Liver (tissue), 9 donors: ENCODE results near the gene MIP. TPM values are rescaled to one million over a fixed set of nuclear protein-coding genes. Genes with fewer than 3 reads are reported as not detected.

Experiments used
- DNase-seq: peaks from one replicate; pipeline ENCODE4 v3.0.0-alpha.2; 2017; ENCODE audit warnings: low spot score
- H3K27ac ChIP-seq, 2 donors: one replicate each; pipeline ENCODE4 v1.7.0; 2013; ENCODE audit warnings: inconsistent platforms in 2 of 2, low read length in 2 of 2, control low read depth in 1 of 2, low read depth in 1 of 2, mild to moderate bottlenecking in 1 of 2
- H3K27me3 ChIP-seq, 4 donors: one replicate each; pipeline versions ENCODE4 v1.6.1 to v1.7.0; 2013; ENCODE audit warnings: low read length in 3 of 4, inconsistent platforms in 1 of 4, mild to moderate bottlenecking in 1 of 4, moderate library complexity in 1 of 4; ENCODE audit not compliant: control insufficient read depth in 4 of 4, insufficient read depth in 4 of 4
- H3K36me3 ChIP-seq, 4 donors: one replicate each; pipeline versions ENCODE4 v1.6.1 to v1.7.0; 2013; ENCODE audit warnings: low read length in 3 of 4, mild to moderate bottlenecking in 3 of 4, low read depth in 1 of 4, moderate library complexity in 1 of 4; ENCODE audit not compliant: control insufficient read depth in 4 of 4, insufficient read depth in 3 of 4
- H3K4me1 ChIP-seq, 4 donors: one replicate each; pipeline versions ENCODE4 v1.6.1 to v1.7.0; 2013; ENCODE audit warnings: low read length in 3 of 4, mild to moderate bottlenecking in 3 of 4, moderate library complexity in 1 of 4; ENCODE audit not compliant: control insufficient read depth in 4 of 4, insufficient read depth in 4 of 4
- H3K4me3 ChIP-seq, 3 donors: one replicate each; pipeline versions ENCODE4 v1.6.1 to v1.7.0; 2013; ENCODE audit warnings: low read length in 3 of 3, control low read depth in 1 of 3, low read depth in 1 of 3, mild to moderate bottlenecking in 1 of 3
- H3K9ac ChIP-seq, 2 donors: one replicate each; pipeline ENCODE4 v1.7.0; 2013; ENCODE audit warnings: low read length in 2 of 2, mild to moderate bottlenecking in 2 of 2, moderate library complexity in 2 of 2, control low read depth in 1 of 2, low read depth in 1 of 2
- H3K9me3 ChIP-seq, 4 donors: one replicate each; pipeline versions ENCODE4 v1.6.1 to v1.7.0; 2013; ENCODE audit warnings: low read length in 3 of 4; ENCODE audit not compliant: control insufficient read depth in 4 of 4
- EGR1 ChIP-seq, 2 donors: IDR thresholded peaks; 2 replicates each; pipeline ENCODE4 v1.6.1; 2016 to 2018; ENCODE audit warnings: antibody characterized with exemption in 2 of 2, low read depth in 2 of 2
- FOXA2 ChIP-seq: IDR thresholded peaks from 2 replicates; pipeline ENCODE4 v1.6.1; 2016; ENCODE audit warnings: antibody characterized with exemption
- GABPA ChIP-seq, 2 donors: IDR thresholded peaks in 1 of 2; conservative IDR thresholded peaks in 1 of 2; 2 replicates each; pipeline ENCODE4 v1.6.1; 2016; ENCODE audit warnings: antibody characterized with exemption in 2 of 2, mild to moderate bottlenecking in 1 of 2, moderate library complexity in 1 of 2
- HNF4A ChIP-seq, 2 donors: conservative IDR thresholded peaks; 2 replicates each; pipeline ENCODE4 v1.6.1; 2016; ENCODE audit warnings: antibody characterized with exemption in 2 of 2, mild to moderate bottlenecking in 2 of 2
- HNF4G ChIP-seq: IDR thresholded peaks from 2 replicates; pipeline ENCODE4 v1.6.1; 2016; ENCODE audit warnings: antibody characterized with exemption
- JUND ChIP-seq, 2 donors: IDR thresholded peaks; 2 replicates each; pipeline ENCODE4 v1.6.1; 2016; ENCODE audit warnings: antibody characterized with exemption in 2 of 2
- NR2F2 ChIP-seq: IDR thresholded peaks from 2 replicates; pipeline ENCODE4 v1.6.1; 2016; ENCODE audit warnings: antibody characterized with exemption
- RAD21 ChIP-seq, 2 donors: IDR thresholded peaks; 2 replicates each; pipeline ENCODE4 v1.6.1; 2016; ENCODE audit warnings: antibody characterized with exemption in 2 of 2, mild to moderate bottlenecking in 2 of 2
- RXRA ChIP-seq, 2 donors: IDR thresholded peaks; 2 replicates each; pipeline ENCODE4 v1.6.1; 2017 to 2018; ENCODE audit warnings: antibody characterized with exemption in 2 of 2, mild to moderate bottlenecking in 1 of 2
- SP1 ChIP-seq: IDR thresholded peaks from 2 replicates; pipeline ENCODE4 v1.6.1; 2018; ENCODE audit warnings: antibody characterized with exemption, mild to moderate bottlenecking
- TAF1 ChIP-seq: conservative IDR thresholded peaks from 2 replicates; pipeline ENCODE4 v1.6.1; 2016; ENCODE audit warnings: antibody characterized with exemption, mild to moderate bottlenecking
- YY1 ChIP-seq: IDR thresholded peaks from 2 replicates; pipeline ENCODE4 v1.6.1; 2016; ENCODE audit warnings: antibody characterized with exemption, mild to moderate bottlenecking
- WGBS: extraction: QIAGEN DNeasy Blood & Tissue Kit; methylation state at CpG from one replicate; pipeline ENCODE4 v1.1.7; 2013; 5-methylcytosine and 5-hydroxymethylcytosine counted together
- polyA plus RNA-seq, 2 donors: library from polyadenylated mRNA; stranded (reverse) in 1 of 2; unstranded in 1 of 2; fragments of 200-250 nt in 1 of 2; fragments of >200 nt in 1 of 2; fragmentation: Nextera tagmentation in 1 of 2; extraction: Ambion mirVana in 1 of 2; gene quantifications; one replicate each; pipeline versions ENCODE4 v1.2.1 to v1.2.3, GENCODE V29; 2013 to 2015
- total RNA-seq, 2 donors: library from RNA; depleted of rRNA; stranded (reverse); fragments of >200 nt; gene quantifications; one replicate each; pipeline ENCODE4 v1.2.3, GENCODE V29; 2014
- TF ChIP-seq, protein P1 (sequence below): IDR thresholded peaks from 2 replicates; pipeline ENCODE4 v1.6.1; 2016; ENCODE audit warnings: antibody characterized with exemption, mild to moderate bottlenecking
- TF ChIP-seq, protein P2 (sequence below): IDR thresholded peaks from 2 replicates; pipeline ENCODE4 v1.6.1; 2016; ENCODE audit warnings: antibody characterized with exemption
- TF ChIP-seq, protein P3 (sequence below): fragments of 150-350 bp; IDR thresholded peaks from 2 replicates; pipeline ENCODE4 v1.5.1; 2017; ENCODE audit warnings: improper control_type of control experiment, low read depth, low read length; ENCODE audit not compliant: missing input control
- TF ChIP-seq, protein P4 (sequence below): IDR thresholded peaks from 2 replicates; pipeline ENCODE4 v1.6.1; 2016; ENCODE audit warnings: antibody characterized with exemption
- TF ChIP-seq, protein P5 (sequence below): IDR thresholded peaks from 2 replicates; pipeline ENCODE4 v1.6.1; 2016; ENCODE audit warnings: antibody characterized with exemption
- donor health status: healthy.
- donor health status: healthy.
- donor health status: healthy.
- donor health status: healthy.
- donor health status: healthy.

MIP gene
- total and polyA plus RNA-seq, 4 donors, result 0.09 to 0.60 (median 0.39) TPM

DNA sequence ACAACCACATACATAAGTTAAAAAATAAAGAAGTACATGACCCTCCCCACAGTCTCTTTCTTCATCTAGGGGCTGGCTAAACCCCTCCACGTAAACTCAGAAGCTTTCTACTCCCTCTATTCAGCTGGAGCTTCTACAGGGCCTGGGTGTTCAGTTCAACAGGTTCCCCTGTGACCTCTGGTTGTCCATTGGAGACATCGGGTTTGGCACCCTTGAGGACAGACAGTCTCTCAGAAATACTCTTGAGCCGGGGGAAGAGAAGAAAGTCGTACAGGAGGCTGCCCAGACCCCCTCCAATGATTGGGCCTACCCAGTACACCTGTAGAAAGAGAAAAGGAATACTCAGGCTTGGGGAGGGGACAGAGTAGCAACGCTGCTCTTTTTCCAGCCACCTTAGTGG, 3.3 kb downstream of the MIP start:
- Histone ChIP-seq H3K36me3 (no peaks in the 10 kb centered on the region), H3K27me3 (no peaks in the 10 kb centered on the region), H3K9me3 (no peaks in the 10 kb centered on the region), H3K4me1 (peaks cover 0 to 4% (median 1%) of the 10 kb centered on the region in 4 donors), H3K27ac (no peak overlapping the region), H3K9ac (no peak overlapping the region), H3K4me3 (no peak overlapping the region)
- 76% methylated on average over 5 of the region's 5 CpGs for WGBS
- no peak for DNase-seq
- TF ChIP-seq, protein P1, sequence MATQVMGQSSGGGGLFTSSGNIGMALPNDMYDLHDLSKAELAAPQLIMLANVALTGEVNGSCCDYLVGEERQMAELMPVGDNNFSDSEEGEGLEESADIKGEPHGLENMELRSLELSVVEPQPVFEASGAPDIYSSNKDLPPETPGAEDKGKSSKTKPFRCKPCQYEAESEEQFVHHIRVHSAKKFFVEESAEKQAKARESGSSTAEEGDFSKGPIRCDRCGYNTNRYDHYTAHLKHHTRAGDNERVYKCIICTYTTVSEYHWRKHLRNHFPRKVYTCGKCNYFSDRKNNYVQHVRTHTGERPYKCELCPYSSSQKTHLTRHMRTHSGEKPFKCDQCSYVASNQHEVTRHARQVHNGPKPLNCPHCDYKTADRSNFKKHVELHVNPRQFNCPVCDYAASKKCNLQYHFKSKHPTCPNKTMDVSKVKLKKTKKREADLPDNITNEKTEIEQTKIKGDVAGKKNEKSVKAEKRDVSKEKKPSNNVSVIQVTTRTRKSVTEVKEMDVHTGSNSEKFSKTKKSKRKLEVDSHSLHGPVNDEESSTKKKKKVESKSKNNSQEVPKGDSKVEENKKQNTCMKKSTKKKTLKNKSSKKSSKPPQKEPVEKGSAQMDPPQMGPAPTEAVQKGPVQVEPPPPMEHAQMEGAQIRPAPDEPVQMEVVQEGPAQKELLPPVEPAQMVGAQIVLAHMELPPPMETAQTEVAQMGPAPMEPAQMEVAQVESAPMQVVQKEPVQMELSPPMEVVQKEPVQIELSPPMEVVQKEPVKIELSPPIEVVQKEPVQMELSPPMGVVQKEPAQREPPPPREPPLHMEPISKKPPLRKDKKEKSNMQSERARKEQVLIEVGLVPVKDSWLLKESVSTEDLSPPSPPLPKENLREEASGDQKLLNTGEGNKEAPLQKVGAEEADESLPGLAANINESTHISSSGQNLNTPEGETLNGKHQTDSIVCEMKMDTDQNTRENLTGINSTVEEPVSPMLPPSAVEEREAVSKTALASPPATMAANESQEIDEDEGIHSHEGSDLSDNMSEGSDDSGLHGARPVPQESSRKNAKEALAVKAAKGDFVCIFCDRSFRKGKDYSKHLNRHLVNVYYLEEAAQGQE, result no peak
- TF ChIP-seq HNF4G, result no peak
- no peak for TF ChIP-seq SP1
- TF ChIP-seq YY1, result no peak
- TF ChIP-seq, protein P2, sequence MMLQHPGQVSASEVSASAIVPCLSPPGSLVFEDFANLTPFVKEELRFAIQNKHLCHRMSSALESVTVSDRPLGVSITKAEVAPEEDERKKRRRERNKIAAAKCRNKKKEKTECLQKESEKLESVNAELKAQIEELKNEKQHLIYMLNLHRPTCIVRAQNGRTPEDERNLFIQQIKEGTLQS, result no peak
- TF ChIP-seq TAF1, result no peak
- TF ChIP-seq NR2F2, result no peak
- TF ChIP-seq HNF4A (conservative IDR thresholded peaks at IDR 0.05), result no peak
- TF ChIP-seq EGR1 (IDR thresholded peaks at IDR 0.05; ENCODE audit: low read depth in 2 of 2), result no peak
- TF ChIP-seq, protein P3, sequence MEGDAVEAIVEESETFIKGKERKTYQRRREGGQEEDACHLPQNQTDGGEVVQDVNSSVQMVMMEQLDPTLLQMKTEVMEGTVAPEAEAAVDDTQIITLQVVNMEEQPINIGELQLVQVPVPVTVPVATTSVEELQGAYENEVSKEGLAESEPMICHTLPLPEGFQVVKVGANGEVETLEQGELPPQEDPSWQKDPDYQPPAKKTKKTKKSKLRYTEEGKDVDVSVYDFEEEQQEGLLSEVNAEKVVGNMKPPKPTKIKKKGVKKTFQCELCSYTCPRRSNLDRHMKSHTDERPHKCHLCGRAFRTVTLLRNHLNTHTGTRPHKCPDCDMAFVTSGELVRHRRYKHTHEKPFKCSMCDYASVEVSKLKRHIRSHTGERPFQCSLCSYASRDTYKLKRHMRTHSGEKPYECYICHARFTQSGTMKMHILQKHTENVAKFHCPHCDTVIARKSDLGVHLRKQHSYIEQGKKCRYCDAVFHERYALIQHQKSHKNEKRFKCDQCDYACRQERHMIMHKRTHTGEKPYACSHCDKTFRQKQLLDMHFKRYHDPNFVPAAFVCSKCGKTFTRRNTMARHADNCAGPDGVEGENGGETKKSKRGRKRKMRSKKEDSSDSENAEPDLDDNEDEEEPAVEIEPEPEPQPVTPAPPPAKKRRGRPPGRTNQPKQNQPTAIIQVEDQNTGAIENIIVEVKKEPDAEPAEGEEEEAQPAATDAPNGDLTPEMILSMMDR, result no peak
- no peak for TF ChIP-seq GABPA (IDR thresholded peaks at IDR 0.05 in 1 of 2, conservative IDR thresholded peaks at IDR 0.05 in 1 of 2)
- TF ChIP-seq RAD21 (IDR thresholded peaks at IDR 0.05), result no peak
- TF ChIP-seq FOXA2, result no peak
- TF ChIP-seq, protein P4, sequence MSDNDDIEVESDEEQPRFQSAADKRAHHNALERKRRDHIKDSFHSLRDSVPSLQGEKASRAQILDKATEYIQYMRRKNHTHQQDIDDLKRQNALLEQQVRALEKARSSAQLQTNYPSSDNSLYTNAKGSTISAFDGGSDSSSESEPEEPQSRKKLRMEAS, result no peak
- TF ChIP-seq, protein P5, sequence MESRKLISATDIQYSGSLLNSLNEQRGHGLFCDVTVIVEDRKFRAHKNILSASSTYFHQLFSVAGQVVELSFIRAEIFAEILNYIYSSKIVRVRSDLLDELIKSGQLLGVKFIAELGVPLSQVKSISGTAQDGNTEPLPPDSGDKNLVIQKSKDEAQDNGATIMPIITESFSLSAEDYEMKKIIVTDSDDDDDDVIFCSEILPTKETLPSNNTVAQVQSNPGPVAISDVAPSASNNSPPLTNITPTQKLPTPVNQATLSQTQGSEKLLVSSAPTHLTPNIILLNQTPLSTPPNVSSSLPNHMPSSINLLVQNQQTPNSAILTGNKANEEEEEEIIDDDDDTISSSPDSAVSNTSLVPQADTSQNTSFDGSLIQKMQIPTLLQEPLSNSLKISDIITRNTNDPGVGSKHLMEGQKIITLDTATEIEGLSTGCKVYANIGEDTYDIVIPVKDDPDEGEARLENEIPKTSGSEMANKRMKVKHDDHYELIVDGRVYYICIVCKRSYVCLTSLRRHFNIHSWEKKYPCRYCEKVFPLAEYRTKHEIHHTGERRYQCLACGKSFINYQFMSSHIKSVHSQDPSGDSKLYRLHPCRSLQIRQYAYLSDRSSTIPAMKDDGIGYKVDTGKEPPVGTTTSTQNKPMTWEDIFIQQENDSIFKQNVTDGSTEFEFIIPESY, result no peak
- no peak for TF ChIP-seq JUND (IDR thresholded peaks at IDR 0.05)

DNA sequence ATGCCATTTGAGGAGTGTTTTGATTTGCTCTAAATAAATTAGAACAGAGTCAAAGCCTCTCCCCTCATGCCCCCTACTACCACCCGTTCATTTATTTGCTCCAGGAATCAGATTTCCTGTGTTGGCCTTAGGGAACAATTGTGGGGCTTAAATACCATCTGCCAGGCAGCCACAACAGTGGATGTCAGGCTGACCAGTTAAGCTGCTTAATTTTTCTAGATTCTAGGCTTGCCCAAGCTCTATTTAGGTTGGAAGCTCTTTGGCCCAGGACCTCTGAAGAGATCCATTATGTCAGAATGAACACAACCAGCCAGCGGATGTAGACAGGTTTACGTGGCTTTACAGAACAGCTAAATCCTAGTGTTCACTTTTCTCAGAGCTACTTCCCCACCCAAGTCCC, 4.2 kb downstream of the MIP start:
- Histone ChIP-seq H3K9me3 (no peaks in the 10 kb centered on the region), H3K4me3 (no peak overlapping the region), H3K4me1 (peaks cover 0 to 4% (median 1%) of the 10 kb centered on the region in 4 donors), H3K36me3 (no peaks in the 10 kb centered on the region), H3K27me3 (no peaks in the 10 kb centered on the region), H3K9ac (no peak overlapping the region), H3K27ac (no peak overlapping the region)
- no peak for TF ChIP-seq YY1
- TF ChIP-seq SP1, result no peak
- TF ChIP-seq RXRA (IDR thresholded peaks at IDR 0.05), result no peak
- no peak for TF ChIP-seq JUND (IDR thresholded peaks at IDR 0.05)
- DNase-seq, result no peak
- WGBS, result 95% methylated on average over 3 of the region's 3 CpGs
